PC-9 (cell line): ENCODE data around the gene LAMB1.

Experiments used
- EZH2 ChIP-seq: fragments of 200-600 bp; sonication (generic); IDR thresholded peaks from 2 replicates; pipeline ENCODE4 v1.8.0; 2017; ENCODE audit warnings: antibody characterized with exemption, low read depth
- TF ChIP-seq, protein P1 (sequence below): fragments of 200-600 bp; sonication (generic); conservative IDR thresholded peaks from 2 replicates; pipeline ENCODE4 v1.6.1; 2017; ENCODE audit warnings: mixed run types, antibody characterized with exemption, mild to moderate bottlenecking, moderate library complexity

DNA sequence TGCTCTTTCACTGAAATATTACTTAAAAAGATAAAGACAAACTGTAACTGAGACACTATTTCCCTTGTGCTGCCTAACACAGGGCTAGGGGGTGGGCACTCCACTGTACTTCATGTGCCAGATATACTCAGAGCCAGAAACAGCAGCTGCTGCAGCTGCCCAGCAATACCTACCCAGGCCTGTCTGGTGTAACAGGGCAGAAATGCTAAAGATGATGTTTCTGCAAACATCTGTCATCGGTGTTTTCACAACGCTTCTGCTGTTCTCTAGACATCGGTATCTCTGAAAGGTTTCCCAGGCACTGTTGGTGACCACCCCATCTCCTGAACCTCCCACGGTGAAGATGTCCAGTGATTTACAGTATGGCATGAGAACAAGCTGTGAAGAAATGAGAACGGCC lies 42.7 kb downstream of the LAMB1 start:
- TF ChIP-seq, protein P1, sequence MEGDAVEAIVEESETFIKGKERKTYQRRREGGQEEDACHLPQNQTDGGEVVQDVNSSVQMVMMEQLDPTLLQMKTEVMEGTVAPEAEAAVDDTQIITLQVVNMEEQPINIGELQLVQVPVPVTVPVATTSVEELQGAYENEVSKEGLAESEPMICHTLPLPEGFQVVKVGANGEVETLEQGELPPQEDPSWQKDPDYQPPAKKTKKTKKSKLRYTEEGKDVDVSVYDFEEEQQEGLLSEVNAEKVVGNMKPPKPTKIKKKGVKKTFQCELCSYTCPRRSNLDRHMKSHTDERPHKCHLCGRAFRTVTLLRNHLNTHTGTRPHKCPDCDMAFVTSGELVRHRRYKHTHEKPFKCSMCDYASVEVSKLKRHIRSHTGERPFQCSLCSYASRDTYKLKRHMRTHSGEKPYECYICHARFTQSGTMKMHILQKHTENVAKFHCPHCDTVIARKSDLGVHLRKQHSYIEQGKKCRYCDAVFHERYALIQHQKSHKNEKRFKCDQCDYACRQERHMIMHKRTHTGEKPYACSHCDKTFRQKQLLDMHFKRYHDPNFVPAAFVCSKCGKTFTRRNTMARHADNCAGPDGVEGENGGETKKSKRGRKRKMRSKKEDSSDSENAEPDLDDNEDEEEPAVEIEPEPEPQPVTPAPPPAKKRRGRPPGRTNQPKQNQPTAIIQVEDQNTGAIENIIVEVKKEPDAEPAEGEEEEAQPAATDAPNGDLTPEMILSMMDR: no peak
- no peak for TF ChIP-seq EZH2
